GM23338 (cell line): ENCODE data around the gene SMIM5. TPM values are rescaled to one million over a fixed set of nuclear protein-coding genes. Genes with fewer than 3 reads are reported as not detected.
"Not testable (repeated sequence)": the region's sequence is repeated elsewhere in the genome, so short reads cannot be mapped to it uniquely, and the experiment has no call there.

Experiments used
- ATAC-seq: fragments of 200-7000 bp; cut with Tn5 transposase; 3 replicates; pipeline ENCODE4 v1.9.1; 2020
- DNase-seq: peaks from one replicate; pipeline ENCODE4 v3.0.0-alpha.2; 2015; ENCODE audit warnings: low spot score
- H2AFZ ChIP-seq: fragments of 200-600 bp; sonication (generic); 2 replicates; pipeline ENCODE4 v1.8.0; 2016; ENCODE audit warnings: antibody characterized with exemption, mild to moderate bottlenecking, moderate library complexity
- H3F3A ChIP-seq: fragments of 200-600 bp; sonication (generic); replicated peaks from 2 replicates; pipeline ENCODE4 v1.8.0; 2017; ENCODE audit warnings: antibody characterized with exemption, mixed run types, low read depth
- H3K27ac ChIP-seq: fragments of 200-600 bp; sonication (generic); 2 replicates; pipeline ENCODE4 v1.6.1; 2016; ENCODE audit warnings: low read depth
- H3K27me3 ChIP-seq: fragments of 200-600 bp; sonication (generic); 2 replicates; pipeline ENCODE4 v1.8.0; 2016; ENCODE audit warnings: mild to moderate bottlenecking, mixed run types, moderate library complexity; ENCODE audit not compliant: insufficient read depth
- H3K36me3 ChIP-seq: fragments of 200-600 bp; sonication (generic); 2 replicates; pipeline ENCODE4 v1.8.0; 2016; ENCODE audit warnings: mild to moderate bottlenecking; ENCODE audit not compliant: insufficient read depth
- H3K4me1 ChIP-seq: fragments of 200-600 bp; sonication (generic); 2 replicates; pipeline ENCODE4 v1.8.0; 2016; ENCODE audit warnings: mild to moderate bottlenecking, moderate library complexity; ENCODE audit not compliant: insufficient read depth
- H3K4me2 ChIP-seq: fragments of 200-600 bp; sonication (generic); 2 replicates; pipeline ENCODE4 v1.7.1; 2017; ENCODE audit warnings: mixed run types
- H3K4me3 ChIP-seq: fragments of 200-600 bp; sonication (generic); 2 replicates; pipeline ENCODE4 v1.6.1; 2016; ENCODE audit warnings: mixed run types
- H3K79me2 ChIP-seq: fragments of 200-600 bp; sonication (generic); replicated peaks from 2 replicates; pipeline ENCODE4 v1.8.0; 2017; ENCODE audit warnings: mild to moderate bottlenecking; ENCODE audit not compliant: insufficient read depth
- H3K9me2 ChIP-seq: fragments of 200-600 bp; sonication (generic); 2 replicates; pipeline ENCODE4 v1.8.0; 2017; ENCODE audit not compliant: insufficient read depth
- H4K20me1 ChIP-seq: fragments of 200-600 bp; sonication (generic); replicated peaks from 2 replicates; pipeline ENCODE4 v1.8.0; 2017; ENCODE audit warnings: mild to moderate bottlenecking; ENCODE audit not compliant: insufficient read depth
- H3K27ac Mint-ChIP-seq: 2 replicates; pipeline ENCODE4 v1.8.0; 2020; ENCODE audit warnings: inconsistent platforms, mild to moderate bottlenecking, moderate library complexity, mixed read lengths
- H3K27me3 Mint-ChIP-seq: 3 replicates; pipeline ENCODE4 v1.8.0; 2022; ENCODE audit warnings: low read depth, mild to moderate bottlenecking, moderate library complexity, mixed read lengths, inconsistent platforms; ENCODE audit not compliant: insufficient read depth, poor library complexity
- H3K36me3 Mint-ChIP-seq: 3 replicates; pipeline ENCODE4 v1.8.0; 2021; ENCODE audit warnings: low read depth, mild to moderate bottlenecking, inconsistent platforms, moderate library complexity, mixed read lengths
- H3K4me1 Mint-ChIP-seq: 3 replicates; pipeline ENCODE4 v1.8.0; 2020; ENCODE audit warnings: mild to moderate bottlenecking, inconsistent platforms, mixed read lengths
- H3K4me3 Mint-ChIP-seq: 3 replicates; pipeline ENCODE4 v1.8.0; 2021; ENCODE audit warnings: moderate library complexity, mild to moderate bottlenecking, inconsistent platforms, mixed read lengths
- H3K9me3 Mint-ChIP-seq: 3 replicates; pipeline ENCODE4 v1.8.0; 2020; ENCODE audit warnings: moderate library complexity, mild to moderate bottlenecking, inconsistent platforms, mixed read lengths
- CREB1 ChIP-seq: fragments of 250-450 bp; sonication (Bioruptor Pico); IDR thresholded peaks from 2 replicates; pipeline ENCODE4 v1.5.0; 2020; ENCODE audit warnings: low read depth, mild to moderate bottlenecking, moderate library complexity
- ETS1 ChIP-seq: IDR thresholded peaks from 2 replicates; pipeline ENCODE4 v1.6.1; 2016; ENCODE audit warnings: antibody characterized with exemption
- EZH2 ChIP-seq: fragments of 200-600 bp; sonication (generic); IDR thresholded peaks from one replicate; pipeline ENCODE4 v1.8.0; 2017; ENCODE audit warnings: antibody characterized with exemption, mild to moderate bottlenecking, low read depth; ENCODE audit not compliant: unreplicated experiment
- EZH2phosphoT487 ChIP-seq: fragments of 200-600 bp; sonication (generic); IDR thresholded peaks from one replicate; pipeline ENCODE4 v1.8.1; 2018; ENCODE audit warnings: antibody characterized with exemption; ENCODE audit not compliant: unreplicated experiment
- JUNB ChIP-seq: IDR thresholded peaks from one replicate; pipeline ENCODE4 v1.6.1; 2016; ENCODE audit warnings: antibody characterized with exemption; ENCODE audit not compliant: unreplicated experiment
- NANOG ChIP-seq: IDR thresholded peaks from 2 replicates; pipeline ENCODE4 v1.6.1; 2016; ENCODE audit warnings: antibody characterized with exemption, borderline replicate concordance
- ZNF114 ChIP-seq: fragments of 250-450 bp; sonication (Bioruptor Pico); IDR thresholded peaks from 2 replicates; pipeline ENCODE4 v1.5.0; 2020; ENCODE audit warnings: mild to moderate bottlenecking, moderate library complexity
- ZNF462 ChIP-seq: fragments of 250-450 bp; sonication (Bioruptor Pico); IDR thresholded peaks from 2 replicates; pipeline ENCODE4 v1.5.0; 2020; ENCODE audit warnings: mild to moderate bottlenecking, moderate library complexity
- polyA plus RNA-seq: library from polyadenylated mRNA; unstranded; fragments of >200 nt; fragmentation: Nextera tagmentation; extraction: Ambion mirVana; gene quantifications from 2 replicates; pipeline ENCODE4 v1.2.1, GENCODE V29; 2016
- total RNA-seq: library from RNA; depleted of rRNA; stranded (reverse); fragments of >200 nt; shearing (Covaris generic); gene quantifications from 2 replicates; pipeline ENCODE4 v1.2.3, GENCODE V29; 2014

Gene SMIM5
- total and polyA plus RNA-seq, 2 experiments from 2014 or later = 0.16 TPM; not detected in 1

GRCh38 chr17:75592348-75593020 lies 40.8 kb upstream of the SMIM5 start (continued):
- TF ChIP-seq ZNF462 (CRISPR knock-in tag) = no peak
- no peak for TF ChIP-seq ZNF114 (CRISPR knock-in tag)
- TF ChIP-seq NANOG = no peak
- TF ChIP-seq JUNB = no peak
- no peak for TF ChIP-seq EZH2
- no peak for TF ChIP-seq EZH2phosphoT487
- TF ChIP-seq CREB1 (CRISPR knock-in tag) = no peak
- TF ChIP-seq ETS1 = no peak

- ATAC-seq, H3K27me3 ChIP-seq, H3K36me3 Mint-ChIP-seq, H3K9me3 Mint-ChIP-seq, H3K27ac Mint-ChIP-seq, H3K9me2 ChIP-seq, H4K20me1 ChIP-seq, H3F3A ChIP-seq, H3K27ac ChIP-seq, H3K4me2 ChIP-seq, H3K36me3 ChIP-seq, H2AFZ ChIP-seq, DNase-seq, H3K4me3 ChIP-seq, H3K4me3 Mint-ChIP-seq, H3K4me1 ChIP-seq, H3K4me1 Mint-ChIP-seq, H3K79me2 ChIP-seq: not testable (repeated sequence)
- H3K27me3 Mint-ChIP-seq = peaks cover 14% of the 10 kb centered on the region
These were observed 39.8 kb upstream of the SMIM5 start for GRCh38 chr17:75593430-75593829.
